Limb (tissue), 2 donors: ENCODE data around the gene PNRC2.
A peak's percentile ranks its signal among the peaks of the same experiment; 100 is the strongest.
"Not testable (repeated sequence)": the region's sequence is repeated elsewhere in the genome, so short reads cannot be mapped to it uniquely, and the experiment has no call there.

Source experiments
- DNase-seq, 2 donors: peaks; one replicate each; pipeline ENCODE4 v3.0.0-alpha.2; 2016; ENCODE audit errors: extremely low spot score in 2 of 2

The PNRC2 gene

DNA sequence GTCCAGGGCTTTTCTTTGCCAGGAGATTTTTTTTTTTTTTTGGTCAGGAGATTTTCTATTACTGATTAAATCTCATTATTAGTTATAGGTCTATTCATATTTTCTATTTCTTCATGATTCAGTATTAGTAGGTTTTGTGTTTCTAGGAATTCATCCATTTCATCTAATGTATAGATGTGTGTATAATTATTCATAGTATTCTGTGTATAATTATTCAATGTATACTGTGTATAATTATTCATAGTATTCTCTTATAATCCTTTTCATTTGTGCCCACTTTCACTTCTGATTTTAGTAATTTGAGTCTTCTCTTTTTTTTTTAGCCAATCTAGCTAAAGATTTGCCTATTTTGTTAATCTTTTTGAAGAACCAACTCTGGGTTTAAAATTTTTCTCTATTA lies 12.3 kb upstream of the PNRC2 start:
- no peak for DNase-seq

GRCh38 chr1:23953020-23953419 lies 6.6 kb upstream of the PNRC2 start:
- no peak for DNase-seq

GRCh38 chr1:23957096-23957495 lies 2.5 kb upstream of the PNRC2 start:
- no peak for DNase-seq

DNA sequence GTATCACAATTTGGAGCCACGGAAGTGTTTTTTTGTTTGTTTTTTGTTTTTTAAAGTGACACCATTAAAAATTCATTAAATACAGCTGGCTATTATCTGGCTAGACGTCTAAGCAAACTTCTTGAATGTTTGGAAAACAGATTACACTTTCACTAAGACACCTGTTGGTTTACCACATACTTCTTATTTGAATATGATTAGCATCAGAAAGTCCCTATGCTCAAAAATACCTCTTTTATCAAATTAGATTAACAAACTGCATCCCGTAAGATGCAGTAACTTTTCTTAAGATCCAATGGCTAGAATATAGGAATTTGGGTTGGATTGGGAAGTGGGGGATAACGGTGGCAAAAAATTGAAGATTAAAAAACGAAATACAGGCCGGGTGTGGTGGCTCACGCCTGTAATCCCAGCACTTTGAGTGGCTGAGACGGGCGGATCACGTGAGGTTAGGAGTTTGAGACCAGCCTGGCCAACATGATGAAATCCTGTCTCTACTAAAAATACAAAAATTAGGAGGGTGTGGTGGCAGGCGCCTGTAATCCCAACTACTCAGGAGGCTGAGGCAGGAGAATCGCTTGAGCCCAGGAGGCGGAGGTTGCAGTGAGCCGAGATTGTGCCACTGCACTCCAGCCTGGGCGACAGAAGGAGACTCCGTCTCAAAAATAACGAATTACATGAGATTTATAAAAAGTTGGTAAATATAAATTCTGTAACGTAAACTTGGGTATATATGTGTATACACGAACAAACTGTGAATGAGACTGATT lies 1.4 kb upstream of the PNRC2 start:
- DNase-seq, result not testable (repeated sequence)

GRCh38 chr1:23958810-23959460 lies 693 bp upstream of the PNRC2 start:
- DNase-seq, result peak in 1 of 2 donors; percentile 90

- DNase-seq, result no peak
Observed at GRCh38 chr1:23960291-23961020, 828 bp downstream of the PNRC2 start.

DNA sequence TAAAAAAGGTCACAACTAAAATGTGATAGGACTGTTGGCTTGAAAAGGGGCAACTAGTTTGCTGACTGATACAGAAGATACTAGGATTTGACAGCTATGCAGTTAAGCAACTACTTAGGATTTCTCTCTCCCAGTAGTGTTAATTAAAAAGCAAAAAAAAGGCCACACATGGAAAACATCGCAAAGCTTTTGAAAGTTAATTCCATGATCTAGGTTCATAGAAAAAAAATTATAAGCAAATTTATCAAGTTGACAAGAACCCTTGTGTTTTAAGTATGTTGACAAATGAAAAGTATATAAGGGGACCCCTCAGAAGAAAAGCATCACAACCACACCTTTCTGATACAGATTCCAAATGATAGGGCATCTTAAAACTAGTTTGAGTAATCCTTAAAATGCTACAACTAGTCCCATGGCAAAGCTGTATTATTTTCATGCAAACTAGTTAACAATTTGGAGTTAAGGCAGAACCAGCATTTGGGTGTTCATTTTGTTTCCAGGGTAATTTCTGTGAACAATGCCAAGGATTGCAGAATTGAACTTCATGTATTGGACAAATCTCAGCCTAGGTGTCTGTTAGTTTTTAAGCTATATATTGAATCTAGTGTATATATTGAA lies 4.1 kb downstream of the PNRC2 start:
- DNase-seq, result no peak

GRCh38 chr1:23964235-23964668 lies 4.6 kb downstream of the PNRC2 start:
- no peak for DNase-seq

DNA sequence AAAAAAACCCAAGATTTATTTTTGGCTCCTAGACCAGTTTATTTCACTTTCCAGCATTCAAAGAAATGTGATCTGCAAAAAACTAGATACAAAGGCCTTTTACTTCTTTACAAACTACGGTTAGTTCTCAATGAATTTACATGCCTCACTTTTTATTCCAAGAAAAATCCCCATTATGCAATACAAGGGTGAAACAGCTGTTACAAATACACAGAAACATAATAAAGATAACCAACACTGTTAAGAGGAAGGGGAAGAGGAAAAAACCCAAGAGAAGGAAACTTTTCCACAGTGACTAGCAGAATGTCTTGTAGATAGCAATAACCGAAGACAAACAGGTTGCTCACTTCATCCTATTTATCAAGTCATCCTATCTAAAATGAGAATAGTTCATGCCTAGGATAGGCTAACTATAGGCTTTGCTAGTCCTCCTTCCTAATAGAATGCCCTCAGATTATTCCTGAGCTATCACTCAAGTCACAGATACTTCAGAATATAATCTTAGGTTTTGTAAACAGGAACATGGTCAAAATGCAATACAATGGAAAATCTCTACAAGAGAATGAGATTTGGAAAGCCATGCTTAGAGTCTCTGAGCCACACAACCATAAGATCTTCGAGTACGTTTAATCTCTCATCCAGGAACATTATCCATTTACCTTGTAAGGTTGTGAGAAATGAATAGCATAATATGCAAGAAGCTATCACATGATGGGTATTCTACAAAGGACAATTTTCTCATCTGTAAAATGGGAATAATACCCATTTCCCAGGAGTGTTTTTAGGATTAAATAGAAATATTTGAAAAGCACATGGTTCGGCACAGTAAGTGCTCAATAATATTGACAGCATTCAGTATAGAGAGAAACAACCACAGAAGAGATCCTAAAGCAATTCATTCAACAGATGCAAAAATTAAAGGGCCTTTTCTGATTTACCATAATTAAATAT lies 5.4 kb downstream of the PNRC2 start:
- no peak for DNase-seq

GRCh38 chr1:23966973-23967493 lies 7.4 kb downstream of the PNRC2 start:
- DNase-seq, result no peak

GRCh38 chr1:23967871-23968270 lies 8.2 kb downstream of the PNRC2 start:
- DNase-seq, result no peak

DNA sequence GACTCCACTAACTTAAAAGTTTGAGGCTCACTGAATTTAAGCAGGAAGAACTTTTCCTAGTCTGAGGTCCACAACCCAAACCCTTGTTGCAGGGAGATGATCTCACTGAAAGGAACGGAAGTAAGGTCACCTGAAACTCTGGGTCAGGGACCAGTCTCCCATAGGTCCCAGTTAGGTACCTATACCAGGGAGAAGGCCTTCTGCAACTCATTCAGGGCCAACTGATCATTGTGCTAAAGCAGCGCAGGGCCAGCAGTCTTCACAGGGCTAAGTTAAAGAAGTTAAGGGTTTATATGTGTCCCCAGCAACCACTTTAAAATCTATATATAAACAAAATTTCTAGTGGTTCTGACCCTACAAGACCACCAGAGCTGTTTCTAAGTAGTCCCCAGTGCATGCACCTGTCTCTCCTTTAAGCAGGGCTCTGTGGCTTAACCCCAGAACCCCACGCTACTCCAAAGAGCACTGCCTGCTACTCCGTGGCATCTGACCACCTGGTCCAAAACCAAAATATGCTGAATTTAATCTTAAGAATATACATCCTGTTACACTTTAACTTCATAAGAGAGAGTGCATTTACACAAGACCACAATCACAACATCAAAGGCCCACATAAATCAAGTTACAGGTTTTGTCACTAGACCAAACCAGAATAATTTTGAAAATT lies 17.7 kb downstream of the PNRC2 start:
- no peak for DNase-seq

DNA sequence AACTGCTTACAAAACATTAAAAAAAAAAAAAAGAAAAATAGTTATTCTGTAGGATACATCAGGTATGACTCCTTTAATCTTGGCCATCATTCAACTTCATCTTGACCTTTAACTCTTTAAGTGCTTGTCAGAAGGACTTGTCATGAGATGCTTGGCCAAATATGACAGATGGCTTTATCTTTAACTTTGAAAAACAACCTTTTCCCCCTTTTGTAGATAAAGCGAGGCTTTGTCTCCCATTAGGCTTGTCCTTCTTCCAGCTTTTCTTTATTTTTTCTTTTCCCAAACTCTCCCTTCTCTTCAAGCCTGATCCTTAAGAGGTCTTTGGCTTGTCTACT lies 18.2 kb downstream of the PNRC2 start:
- no peak for DNase-seq

DNA sequence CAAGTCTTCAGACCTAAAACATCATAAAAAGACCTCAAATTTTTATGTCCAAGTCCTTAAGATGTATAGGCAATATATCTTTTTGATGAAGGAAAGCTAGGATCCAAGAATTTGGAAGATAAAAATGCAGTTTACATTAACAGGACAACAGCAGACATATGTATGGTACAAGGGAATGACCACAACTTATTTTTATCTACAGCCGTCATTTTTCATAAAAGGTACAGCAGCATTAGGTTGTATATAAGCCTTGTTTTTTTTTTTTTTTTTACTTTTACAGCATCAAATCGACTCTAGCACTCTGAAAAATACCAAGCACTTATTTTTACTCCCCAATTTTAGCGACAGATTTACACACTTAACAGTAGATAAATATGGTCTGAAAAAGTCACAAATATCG lies 19.2 kb downstream of the PNRC2 start:
- no peak for DNase-seq

DNA sequence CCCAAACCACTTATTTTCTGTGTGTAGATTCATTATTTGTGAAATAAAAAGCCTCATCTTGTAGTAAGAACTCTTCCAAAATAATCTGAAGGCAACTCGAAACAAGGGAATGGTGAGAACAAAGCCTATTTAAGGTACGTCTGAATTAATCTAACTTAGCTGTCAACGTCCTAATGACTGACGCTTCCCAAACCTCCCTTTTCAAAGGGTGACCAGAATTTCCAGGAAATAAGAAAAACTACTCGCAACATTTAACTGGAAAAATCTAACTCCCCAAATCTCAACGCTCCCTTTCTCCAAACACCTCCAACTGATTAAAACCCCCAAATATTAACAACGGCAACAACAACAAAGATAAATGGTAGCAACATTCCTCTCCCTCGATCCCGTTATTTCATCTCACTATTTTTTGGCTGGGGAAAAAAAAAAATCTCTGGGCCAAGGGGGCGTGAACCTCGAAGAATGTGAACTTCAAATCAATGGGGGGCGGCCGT lies 19.8 kb downstream of the PNRC2 start:
- DNase-seq, result no peak

DNA sequence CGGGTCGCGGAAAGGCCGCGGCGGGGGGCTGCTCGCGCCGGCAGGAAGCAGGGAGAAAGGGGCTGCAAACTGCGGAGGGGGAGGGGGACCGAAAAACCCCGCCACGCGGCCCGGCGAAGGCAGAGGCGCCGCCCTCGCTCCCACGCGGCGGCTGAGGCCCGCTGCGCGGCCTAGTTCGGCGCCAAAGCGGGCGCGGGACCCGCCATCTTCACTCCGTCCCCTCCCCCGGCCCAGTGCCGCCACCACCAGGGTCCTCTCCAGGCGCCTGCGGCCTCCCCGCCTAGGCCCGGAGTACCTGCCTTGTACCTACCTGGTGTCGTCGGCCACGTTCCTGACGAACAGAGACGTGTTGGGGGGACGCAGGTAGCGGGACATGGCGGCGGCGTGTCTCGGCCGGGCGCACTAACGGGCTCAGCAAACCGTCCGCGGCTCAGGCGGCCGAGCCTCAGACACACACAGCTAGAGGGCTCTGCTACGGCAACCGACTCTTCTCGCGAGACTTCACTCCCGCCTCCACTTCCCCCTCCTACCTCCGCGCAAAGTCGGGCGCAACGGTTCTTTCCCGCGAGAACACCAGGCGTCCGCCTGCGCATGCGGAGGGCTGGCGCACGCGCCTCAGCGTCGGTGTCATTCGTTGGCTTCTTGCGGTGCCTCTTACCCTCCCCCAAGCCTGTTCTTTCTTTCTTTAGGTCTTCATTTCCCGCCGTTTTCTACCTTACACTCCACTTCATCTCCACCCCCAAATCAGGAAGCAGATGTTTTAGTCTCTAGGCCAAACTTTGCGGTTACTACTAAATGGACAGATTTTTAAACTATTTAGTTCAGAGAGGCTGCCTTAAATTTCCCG lies 20.5 kb downstream of the PNRC2 start, which contains the start of gene SRSF10:
TSS of gene SRSF10 (minus strand) at position 447 of the 847 bp plus-strand sequence. CDS start at position 375, 72 bp downstream.
- DNase-seq, result peak; percentile 98

DNA sequence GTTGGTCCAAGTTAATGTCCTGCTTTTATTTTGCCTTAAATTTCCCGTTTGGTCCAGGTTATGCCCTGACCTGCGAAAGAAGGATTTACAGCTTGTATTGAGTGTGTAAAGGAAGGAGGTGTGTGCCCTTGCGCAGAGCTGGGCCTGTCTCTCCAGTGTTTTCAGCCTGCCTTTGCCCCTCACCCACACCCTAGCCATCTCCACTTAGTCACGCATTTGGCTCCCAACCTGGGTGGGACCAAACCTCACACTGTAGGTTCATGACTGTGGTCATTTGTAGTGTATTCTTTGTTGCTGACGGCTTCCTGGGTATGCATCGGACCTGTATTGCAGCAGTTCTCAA lies 21.1 kb downstream of the PNRC2 start:
- DNase-seq, result peak in 1 of 2 donors; percentile 54

- peak; percentile 58 to 77 for DNase-seq
Observed at GRCh38 chr1:23984417-23985186, 25.0 kb downstream of the PNRC2 start.
